ENCODE measurements around the gene PRLR. TPM values are rescaled to one million over a fixed set of nuclear protein-coding genes. Genes with fewer than 3 reads are reported as not detected.

PRLR gene
- total and polyA plus RNA-seq, 2 of the 13 experiments (the other 11 are each of a cell fraction or from before 2014, with no cell fraction given) = 12.2 to 13.3 TPM

DNA sequence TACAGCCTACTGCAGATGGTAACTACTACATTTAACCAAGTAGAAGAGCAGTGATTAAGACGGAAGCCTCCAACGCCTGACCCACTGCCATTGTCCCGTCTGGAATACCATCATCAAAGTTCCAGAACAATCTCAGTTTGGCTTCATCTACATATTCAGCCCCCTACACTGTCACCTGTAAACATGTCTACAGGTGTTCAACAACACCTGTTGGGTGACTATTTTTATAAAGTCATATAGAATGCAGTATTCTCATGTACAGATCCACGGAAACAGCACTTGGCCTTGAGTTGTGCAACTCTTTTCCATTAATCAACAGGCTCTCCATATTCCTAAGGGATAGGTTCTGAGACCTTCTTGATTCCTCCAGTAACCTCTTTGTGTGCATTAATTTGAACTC is 129.3 kb downstream of the PRLR start:
- Histone ChIP-seq H3K4me2 (ENCODE audit: low read depth, low read length) (no peak overlapping the region), H3K27me3 (ENCODE audit: control insufficient read depth in 1 of 2, insufficient read depth in 2 of 2, low read length in 2 of 2) (no peaks in the 10 kb centered on the region), H3K4me3 (replicated peaks in 1 of 3; ENCODE audit: insufficient read depth in 1 of 3, low read depth in 2 of 3, low read length in 3 of 3) (no peak overlapping the region), H2AFZ (ENCODE audit: low read length) (no peak overlapping the region), H3K27ac (ENCODE audit: extremely low read length, insufficient read depth, low read length) (no peak overlapping the region), H4K20me1 (ENCODE audit: insufficient read depth, low read length) (no peaks in the 10 kb centered on the region), H3K4me1 (ENCODE audit: insufficient read depth, low read length) (peaks cover 21% of the 10 kb centered on the region), H3K9me3 (ENCODE audit: low read length) (no peaks in the 10 kb centered on the region), H3K79me2 (ENCODE audit: insufficient read depth, low read length) (no peaks in the 10 kb centered on the region), H3K9ac (ENCODE audit: insufficient read depth, low read depth, low read length) (no peak overlapping the region), H3K36me3 (replicated peaks in 1 of 2; ENCODE audit: control insufficient read depth in 1 of 2, insufficient read depth in 2 of 2, low read length in 2 of 2) (no peaks in the 10 kb centered on the region)
- TF ChIP-seq, protein P1, sequence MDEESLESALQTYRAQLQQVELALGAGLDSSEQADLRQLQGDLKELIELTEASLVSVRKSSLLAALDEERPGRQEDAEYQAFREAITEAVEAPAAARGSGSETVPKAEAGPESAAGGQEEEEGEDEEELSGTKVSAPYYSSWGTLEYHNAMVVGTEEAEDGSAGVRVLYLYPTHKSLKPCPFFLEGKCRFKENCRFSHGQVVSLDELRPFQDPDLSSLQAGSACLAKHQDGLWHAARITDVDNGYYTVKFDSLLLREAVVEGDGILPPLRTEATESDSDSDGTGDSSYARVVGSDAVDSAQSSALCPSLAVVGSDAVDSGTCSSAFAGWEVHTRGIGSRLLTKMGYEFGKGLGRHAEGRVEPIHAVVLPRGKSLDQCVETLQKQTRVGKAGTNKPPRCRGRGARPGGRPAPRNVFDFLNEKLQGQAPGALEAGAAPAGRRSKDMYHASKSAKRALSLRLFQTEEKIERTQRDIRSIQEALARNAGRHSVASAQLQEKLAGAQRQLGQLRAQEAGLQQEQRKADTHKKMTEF (CRISPR knock-in tag; IDR thresholded peaks at IDR 0.05) = no peak
- TF ChIP-seq RFX1 (IDR thresholded peaks at IDR 0.05) (no peak), NCOR1 (IDR thresholded peaks at IDR 0.05; ENCODE audit: borderline replicate concordance, low read length) (no peak), JUN (CRISPR knock-in tag; IDR thresholded peaks at IDR 0.05) (no peak), GATAD1 (CRISPR knock-in tag; IDR thresholded peaks at IDR 0.05) (no peak), ZNF747 (CRISPR knock-in tag; IDR thresholded peaks at IDR 0.05; ENCODE audit: borderline replicate concordance) (no peak), JUND (CRISPR knock-in tag; IDR thresholded peaks at IDR 0.05) (no peak), ZBTB10 (CRISPR knock-in tag; IDR thresholded peaks at IDR 0.05; ENCODE audit: borderline replicate concordance) (no peak), ZSCAN21 (CRISPR knock-in tag; IDR thresholded peaks at IDR 0.05; ENCODE audit: borderline replicate concordance) (no peak), EP300 (IDR thresholded peaks at IDR 0.05; ENCODE audit: low read depth in 2 of 2, low read length in 2 of 2) (no peak), EP300 (CRISPR knock-in tag; IDR thresholded peaks at IDR 0.05; ENCODE audit: borderline replicate concordance) (no peak), ARNTL (CRISPR knock-in tag; IDR thresholded peaks at IDR 0.05) (no peak), TOPORS (CRISPR knock-in tag; IDR thresholded peaks at IDR 0.05) (no peak), GABPA (IDR thresholded peaks at IDR 0.05; ENCODE audit: low read depth, low read length) (no peak), GABPA (CRISPR knock-in tag; IDR thresholded peaks at IDR 0.05; ENCODE audit: low read depth) (no peak)
- no TSS peak for BruUV-seq (replicated peaks)
- DNase-seq (ENCODE audit: low spot score) (no peak), FAIRE-seq (no peak), ATAC-seq (no peak)
- POLR2A ChIA-PET = no interaction called here
- WGBS (ENCODE audit: low lambda C conversion rate) = 97% methylated on average over 4 of the region's 4 CpGs
- in situ Hi-C loops (cut with HindIII; ENCODE audit: extremely low pct_ligation_motif_present, low pct_unique_long_range_greater_than_20kb) = no loop called here
- intact Hi-C loops (cut with micrococcal nuclease; ENCODE audit: unreplicated experiment) = no loop called here
- CTCF ChIA-PET (ENCODE audit: low intra/inter-chr PET ratio, low total read pairs) = no interaction called here
